HG03064 (cell line): ENCODE results near the gene CDC14A.
"Not testable (repeated sequence)": the region's sequence is repeated elsewhere in the genome, so short reads cannot be mapped to it uniquely, and the experiment has no call there.

Experiments used
- ATAC-seq: cut with Tn5 transposase; IDR thresholded peaks from one replicate; pipeline ENCODE4 v1.9.1; 2021; ENCODE audit warnings: low read depth; ENCODE audit not compliant: unreplicated experiment

Gene CDC14A

DNA sequence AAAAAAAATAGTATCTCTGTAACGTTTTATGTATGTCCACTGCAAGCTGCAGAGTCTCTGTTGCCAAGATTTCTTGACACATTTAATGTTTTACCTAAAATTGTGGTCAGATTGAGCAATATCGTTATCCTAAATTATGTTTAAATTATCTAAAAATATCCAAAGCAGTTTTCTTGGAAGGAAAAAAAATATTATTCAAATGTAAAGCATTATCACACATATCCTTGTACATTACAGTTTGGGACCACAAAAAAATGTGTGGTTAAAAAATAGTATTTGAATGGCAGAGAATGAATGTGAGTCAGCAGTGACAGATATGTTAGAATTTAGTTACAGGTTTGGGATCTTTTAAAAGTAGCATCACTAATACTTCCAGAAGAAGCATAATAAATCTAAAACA, 21.2 kb upstream of the CDC14A start:
- not testable (repeated sequence) for ATAC-seq

GRCh38 chr1:100332331-100332730, 20.0 kb upstream of the CDC14A start:
- ATAC-seq = no peak

GRCh38 chr1:100335436-100335835, 16.9 kb upstream of the CDC14A start:
- ATAC-seq = no peak

GRCh38 chr1:100337878-100338277, 14.4 kb upstream of the CDC14A start:
- not testable (repeated sequence) for ATAC-seq

DNA sequence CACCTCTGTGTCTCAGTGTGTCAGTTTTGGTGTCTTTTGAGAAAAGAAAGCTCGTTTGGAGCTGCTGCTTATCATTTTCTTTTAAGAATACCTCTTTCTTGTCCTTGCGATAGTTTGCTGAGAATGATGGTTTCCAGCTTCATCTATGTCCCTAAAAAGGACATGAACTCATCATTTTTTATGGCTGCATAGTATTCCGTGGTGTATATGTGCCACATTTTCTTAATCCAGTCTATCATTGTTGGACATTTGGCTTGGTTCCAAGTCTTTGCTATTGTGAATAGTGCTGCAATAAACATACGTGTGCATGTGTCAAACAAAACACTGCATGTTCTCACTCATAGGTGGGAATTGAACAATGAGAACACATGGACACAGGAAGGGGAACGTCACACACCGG, 12.6 kb upstream of the CDC14A start:
- ATAC-seq = not testable (repeated sequence)

- no peak for ATAC-seq
These were observed 11.8 kb upstream of the CDC14A start for GRCh38 chr1:100340494-100340893.

DNA sequence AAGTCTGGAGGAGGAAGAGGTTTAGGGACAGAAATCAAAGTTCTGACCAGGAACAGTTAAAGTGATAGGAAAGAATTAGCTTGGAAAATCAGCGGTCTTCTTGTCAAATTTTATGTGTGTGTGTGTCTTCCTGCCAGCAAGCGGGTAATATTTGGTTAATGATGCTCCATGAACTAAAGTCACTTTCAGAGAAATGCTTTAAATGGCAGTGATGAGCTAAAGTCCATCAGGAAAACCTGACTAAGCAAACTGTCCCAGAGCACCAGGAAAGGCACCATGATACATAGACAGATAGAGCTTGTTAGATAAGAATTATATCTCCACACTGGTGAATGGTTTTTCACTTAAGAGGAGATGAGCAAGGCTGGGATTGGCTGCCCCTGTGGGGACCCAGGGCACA, 10.0 kb upstream of the CDC14A start:
- ATAC-seq = no peak

DNA sequence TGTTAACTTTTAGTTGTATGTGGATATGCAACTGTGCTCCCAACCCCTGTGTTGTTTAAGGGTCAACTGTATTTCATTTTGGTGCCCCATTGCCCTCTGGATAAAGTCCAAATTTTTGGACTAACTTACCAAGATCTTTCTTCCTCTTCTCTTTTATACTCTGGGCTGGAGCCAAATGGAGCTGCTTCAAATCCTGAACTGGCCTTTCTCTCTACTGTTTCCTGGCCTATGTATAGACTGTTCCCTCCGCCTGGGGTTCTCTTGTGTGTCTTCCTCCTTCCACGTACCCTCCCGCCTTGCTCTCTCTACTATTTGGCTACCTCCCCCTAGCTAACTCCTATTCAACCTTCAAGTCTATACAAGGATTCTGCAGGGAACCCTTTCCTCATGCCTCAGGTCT, 8.4 kb upstream of the CDC14A start:
- ATAC-seq = no peak

DNA sequence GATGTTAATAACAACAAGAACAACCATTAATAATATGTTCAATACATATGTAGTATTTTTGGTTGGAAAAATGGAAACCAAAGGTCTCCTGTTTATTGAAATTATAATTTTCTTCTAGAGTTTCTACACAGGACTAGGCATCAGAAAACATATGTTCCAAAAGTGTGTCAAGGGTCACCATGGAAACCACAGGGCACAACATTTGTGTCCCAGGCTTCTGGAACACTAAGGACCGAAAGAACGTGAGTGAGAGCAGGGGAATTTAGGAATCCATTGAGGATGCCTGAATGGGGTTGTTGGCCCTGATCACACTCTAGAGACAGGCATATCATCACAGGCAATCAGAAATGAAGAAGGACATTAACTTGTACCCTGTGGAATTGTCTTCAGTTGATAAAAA, 7.5 kb upstream of the CDC14A start:
- no peak for ATAC-seq

- no peak for ATAC-seq
These were observed 5.9 kb upstream of the CDC14A start for GRCh38 chr1:100346387-100346786.

- no peak for ATAC-seq
These were observed 5.0 kb upstream of the CDC14A start for GRCh38 chr1:100347009-100347966.

- no peak for ATAC-seq
These were observed 3.7 kb upstream of the CDC14A start for GRCh38 chr1:100348549-100349144.

- ATAC-seq = no peak
These were observed 3.1 kb upstream of the CDC14A start for GRCh38 chr1:100349246-100349645.

GRCh38 chr1:100350787-100351094, 1.6 kb upstream of the CDC14A start:
- ATAC-seq = no peak

DNA sequence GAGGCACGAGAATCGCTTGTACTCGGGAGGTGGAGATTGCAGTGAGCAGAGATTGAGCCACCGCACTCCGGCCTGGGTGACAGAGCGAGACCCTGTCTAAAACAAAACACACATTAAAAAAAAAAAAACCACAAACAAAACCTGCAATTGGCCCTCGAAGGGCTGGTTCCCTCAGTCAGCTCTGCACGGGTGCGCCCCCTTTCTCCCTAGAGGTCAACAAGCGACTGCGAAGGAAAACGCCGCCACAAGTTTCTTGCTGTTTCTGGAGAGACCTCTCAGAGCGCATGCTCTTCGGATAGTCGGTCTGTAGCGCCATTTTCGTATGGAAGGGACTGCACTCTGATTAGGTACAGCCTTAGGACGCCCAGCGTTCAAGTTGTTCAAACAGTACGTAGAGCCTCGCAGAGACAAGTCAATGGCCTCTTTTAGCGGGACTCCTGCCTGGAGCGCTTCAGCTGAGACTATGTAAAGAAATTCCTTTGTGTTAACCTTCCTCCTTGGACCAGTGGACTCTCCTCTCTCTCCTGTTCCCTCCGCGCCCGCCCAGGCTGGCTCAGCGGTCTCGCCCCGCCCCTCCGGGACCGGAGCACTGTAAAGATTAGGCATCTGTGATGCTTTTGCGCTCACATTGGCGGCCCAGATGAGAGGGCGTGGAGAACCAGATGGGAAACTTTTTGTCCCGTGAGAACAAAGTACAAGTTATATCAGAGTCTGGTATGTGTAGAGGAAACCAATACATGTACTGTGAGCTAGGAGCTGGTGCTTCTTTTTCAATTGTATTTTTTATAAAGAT, 1.0 kb upstream of the CDC14A start:
- ATAC-seq = peak; percentile 57

- ATAC-seq = peak; percentile 28
These were observed 930 bp downstream of the CDC14A start for GRCh38 chr1:100353071-100353801.

- no peak for ATAC-seq
These were observed 1.7 kb downstream of the CDC14A start for GRCh38 chr1:100353988-100354387.

DNA sequence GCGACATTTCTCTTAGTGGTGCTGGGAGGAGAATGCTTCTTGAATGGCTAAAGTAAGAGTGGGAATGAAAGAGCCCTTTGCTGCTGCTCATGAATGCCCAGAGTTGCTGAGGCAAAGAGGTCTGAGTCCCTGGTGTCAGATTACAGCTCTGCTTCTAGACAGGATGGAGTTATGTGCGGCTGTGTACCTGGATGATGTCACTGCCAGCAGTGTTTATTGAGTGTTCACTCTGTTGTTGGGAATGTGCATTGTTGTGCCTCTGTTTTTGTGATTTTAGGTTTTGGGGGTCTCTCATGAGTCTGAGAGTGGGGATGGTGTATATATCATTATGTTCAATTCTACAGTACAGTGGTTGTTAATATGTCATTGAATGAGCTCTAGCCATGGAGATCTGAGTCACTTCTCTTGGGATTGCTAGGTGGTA, 2.7 kb downstream of the CDC14A start:
- ATAC-seq = no peak

GRCh38 chr1:100358210-100358609, 5.9 kb downstream of the CDC14A start:
- ATAC-seq = no peak

DNA sequence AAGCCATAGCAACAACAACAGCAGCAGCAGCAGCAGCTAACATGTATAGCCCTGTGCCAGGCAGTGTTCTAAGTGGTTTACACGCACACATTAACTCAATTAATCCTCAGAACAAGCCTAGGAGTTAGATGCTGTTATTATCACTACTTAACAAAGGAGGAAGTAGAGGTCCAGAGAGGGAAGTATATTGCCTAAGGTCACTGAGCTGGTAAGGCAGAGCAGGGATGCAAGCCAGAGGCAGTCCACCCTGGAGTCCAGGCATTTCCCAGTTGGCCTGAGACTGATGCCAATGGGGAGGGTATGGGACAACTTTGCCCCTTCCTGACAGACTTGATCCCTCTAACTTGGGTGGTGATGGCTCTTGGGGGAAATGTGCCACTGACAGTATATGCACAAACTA, 6.8 kb downstream of the CDC14A start:
- ATAC-seq = no peak
